GM19240 (cell line): ENCODE measurements around the gene SDK1.

Experiments used
- DNase-seq: peaks from one replicate; pipeline ENCODE4 v3.0.0; 2011; ENCODE audit warnings: low spot score; ENCODE audit not compliant: insufficient read length

Gene SDK1

GRCh38 chr7:4127909-4128560 lies 827.0 kb downstream of the SDK1 start:
- no peak for DNase-seq

- DNase-seq: no peak
Observed at GRCh38 chr7:4129481-4130122, 828.5 kb downstream of the SDK1 start.

GRCh38 chr7:4131063-4131462 lies 830.0 kb downstream of the SDK1 start:
- no peak for DNase-seq

- no peak for DNase-seq
Observed at GRCh38 chr7:4132221-4132620, 831.2 kb downstream of the SDK1 start.

GRCh38 chr7:4133491-4134044 lies 832.5 kb downstream of the SDK1 start:
- no peak for DNase-seq

GRCh38 chr7:4134204-4134603 lies 833.2 kb downstream of the SDK1 start:
- no peak for DNase-seq

- no peak for DNase-seq
Observed at GRCh38 chr7:4134631-4135030, 833.6 kb downstream of the SDK1 start.

- no peak for DNase-seq
Observed at GRCh38 chr7:4135301-4135700, 834.2 kb downstream of the SDK1 start.

GRCh38 chr7:4136036-4136435 lies 835.0 kb downstream of the SDK1 start:
- no peak for DNase-seq

- DNase-seq: no peak
Observed at GRCh38 chr7:4136501-4137110, 835.6 kb downstream of the SDK1 start.

- no peak for DNase-seq
Observed at GRCh38 chr7:4137552-4137951, 836.5 kb downstream of the SDK1 start.

- no peak for DNase-seq
Observed at GRCh38 chr7:4138866-4139265, 837.8 kb downstream of the SDK1 start.

- DNase-seq: no peak
Observed at GRCh38 chr7:4139656-4140625, 838.9 kb downstream of the SDK1 start.

- DNase-seq: no peak
Observed at GRCh38 chr7:4140933-4141332, 839.9 kb downstream of the SDK1 start.

- no peak for DNase-seq
Observed at GRCh38 chr7:4143006-4143405, 842.0 kb downstream of the SDK1 start.

- no peak for DNase-seq
Observed at GRCh38 chr7:4143511-4144171, 842.6 kb downstream of the SDK1 start.

- DNase-seq: no peak
Observed at GRCh38 chr7:4144172-4144701, 843.2 kb downstream of the SDK1 start.

- no peak for DNase-seq
Observed at GRCh38 chr7:4144811-4145510, 843.9 kb downstream of the SDK1 start.

GRCh38 chr7:4145576-4145975 lies 844.5 kb downstream of the SDK1 start:
- DNase-seq: no peak
